Measurements from ENCODE around the gene STK32A.

Gene STK32A

GRCh38 chr5:147430628-147431027 lies 195.8 kb downstream of the STK32A start:
- H3K4me3 ChIP-seq (ENCODE audit: low read depth, low read length): no peak overlapping the region
- in situ Hi-C loops (cut with HindIII; ENCODE audit: low sequenced_read_pairs): no loop called here
- TF ChIP-seq, protein P1, sequence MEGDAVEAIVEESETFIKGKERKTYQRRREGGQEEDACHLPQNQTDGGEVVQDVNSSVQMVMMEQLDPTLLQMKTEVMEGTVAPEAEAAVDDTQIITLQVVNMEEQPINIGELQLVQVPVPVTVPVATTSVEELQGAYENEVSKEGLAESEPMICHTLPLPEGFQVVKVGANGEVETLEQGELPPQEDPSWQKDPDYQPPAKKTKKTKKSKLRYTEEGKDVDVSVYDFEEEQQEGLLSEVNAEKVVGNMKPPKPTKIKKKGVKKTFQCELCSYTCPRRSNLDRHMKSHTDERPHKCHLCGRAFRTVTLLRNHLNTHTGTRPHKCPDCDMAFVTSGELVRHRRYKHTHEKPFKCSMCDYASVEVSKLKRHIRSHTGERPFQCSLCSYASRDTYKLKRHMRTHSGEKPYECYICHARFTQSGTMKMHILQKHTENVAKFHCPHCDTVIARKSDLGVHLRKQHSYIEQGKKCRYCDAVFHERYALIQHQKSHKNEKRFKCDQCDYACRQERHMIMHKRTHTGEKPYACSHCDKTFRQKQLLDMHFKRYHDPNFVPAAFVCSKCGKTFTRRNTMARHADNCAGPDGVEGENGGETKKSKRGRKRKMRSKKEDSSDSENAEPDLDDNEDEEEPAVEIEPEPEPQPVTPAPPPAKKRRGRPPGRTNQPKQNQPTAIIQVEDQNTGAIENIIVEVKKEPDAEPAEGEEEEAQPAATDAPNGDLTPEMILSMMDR (IDR thresholded peaks at IDR 0.05; ENCODE audit: low read depth, low read length, missing control alignments): no peak
- no peak for DNase-seq (ENCODE audit: low read depth)

DNA sequence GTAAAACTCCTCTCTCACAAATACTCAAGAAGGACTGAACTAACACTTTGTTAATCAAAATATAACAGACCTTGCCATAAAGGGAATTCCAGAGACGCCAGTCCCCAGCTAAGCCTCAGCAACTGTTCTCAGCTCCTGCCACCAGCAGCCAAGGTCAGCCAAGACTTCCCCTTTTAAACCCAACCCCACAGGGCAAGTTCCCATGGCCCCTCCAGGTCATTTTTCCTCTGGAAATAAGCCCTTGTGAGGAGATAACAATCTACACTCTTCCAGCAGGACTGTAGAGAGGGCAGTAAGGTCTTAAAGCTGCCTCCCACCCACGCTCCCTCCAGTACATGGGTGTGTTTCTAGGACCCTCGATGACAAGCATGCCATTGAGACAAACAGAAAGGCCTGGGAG lies 196.8 kb downstream of the STK32A start:
- no peak overlapping the region for H3K4me3 ChIP-seq (ENCODE audit: low read depth, low read length)

DNA sequence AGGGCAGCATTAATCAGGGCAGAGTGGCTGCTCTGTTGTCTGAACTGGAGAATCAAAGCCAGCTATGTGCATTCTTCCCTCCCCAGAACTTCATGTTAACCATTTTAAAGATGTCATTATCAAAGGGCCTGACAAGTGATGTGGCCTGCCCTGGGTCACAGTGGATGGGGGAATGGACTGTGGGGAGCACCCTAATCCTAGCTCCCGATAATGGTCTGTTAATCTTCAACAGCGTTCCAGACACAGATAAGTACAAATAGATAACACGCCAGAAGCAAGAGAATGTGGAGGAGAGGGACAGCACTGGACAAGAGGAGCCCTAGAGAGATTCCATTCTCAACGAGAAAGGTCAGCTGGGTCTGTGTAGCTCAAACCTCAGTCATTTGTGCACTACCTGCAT lies 197.5 kb downstream of the STK32A start:
- TF ChIP-seq, protein P1 (IDR thresholded peaks at IDR 0.05; ENCODE audit: low read depth, low read length, missing control alignments): no peak
- in situ Hi-C loops (cut with HindIII; ENCODE audit: low sequenced_read_pairs): no loop called here
- DNase-seq (ENCODE audit: low read depth): no peak
- H3K4me3 ChIP-seq (ENCODE audit: low read depth, low read length): no peak overlapping the region

More for the DNA sequence above, 196.8 kb downstream of the STK32A start:
- in situ Hi-C loops (cut with HindIII; ENCODE audit: low sequenced_read_pairs): no loop called here
- TF ChIP-seq, protein P1 (IDR thresholded peaks at IDR 0.05; ENCODE audit: low read depth, low read length, missing control alignments): no peak
- DNase-seq (ENCODE audit: low read depth): no peak

- in situ Hi-C loops (cut with HindIII; ENCODE audit: low sequenced_read_pairs): no loop called here
- no peak overlapping the region for H3K4me3 ChIP-seq (ENCODE audit: low read depth, low read length)
- TF ChIP-seq, protein P1 (IDR thresholded peaks at IDR 0.05; ENCODE audit: low read depth, low read length, missing control alignments): no peak
- no peak for DNase-seq (ENCODE audit: low read depth)
Measured at GRCh38 chr5:147434049-147434448, 199.2 kb downstream of the STK32A start.

DNA sequence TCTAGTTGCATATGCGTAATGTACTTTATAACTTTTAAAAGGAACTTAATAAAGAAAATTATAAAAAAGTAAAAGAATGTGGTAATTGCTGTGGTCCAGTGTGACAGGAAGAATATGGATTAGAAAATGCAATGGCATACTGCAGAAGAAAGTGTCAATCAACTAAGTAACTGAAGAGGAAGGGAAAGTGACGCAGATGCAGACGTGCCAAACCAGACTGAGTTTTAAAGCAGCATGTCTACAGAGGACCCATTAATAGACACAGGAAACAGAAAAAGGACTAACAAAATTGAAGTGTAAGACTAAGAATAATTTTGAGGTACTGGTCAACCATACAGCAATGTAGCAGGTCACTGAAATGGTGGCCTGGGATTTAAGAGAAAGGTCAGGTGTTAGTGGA lies 201.8 kb downstream of the STK32A start:
- H3K4me3 ChIP-seq (ENCODE audit: low read depth, low read length): no peak overlapping the region
- in situ Hi-C loops (cut with HindIII; ENCODE audit: low sequenced_read_pairs): loop anchor here (5.0 kb wide), 1 partner anchor 49 kb away; no protein-coding TSS in a partner anchor
- no peak for DNase-seq (ENCODE audit: low read depth)
- TF ChIP-seq, protein P1 (IDR thresholded peaks at IDR 0.05; ENCODE audit: low read depth, low read length, missing control alignments): no peak

GRCh38 chr5:147437161-147437596 lies 202.4 kb downstream of the STK32A start:
- H3K4me3 ChIP-seq (ENCODE audit: low read depth, low read length): no peak overlapping the region
- DNase-seq (ENCODE audit: low read depth): peak; percentile 87
- in situ Hi-C loops (cut with HindIII; ENCODE audit: low sequenced_read_pairs): loop anchor here (5.0 kb wide), 1 partner anchor 50 kb away; no protein-coding TSS in a partner anchor
- TF ChIP-seq, protein P1 (IDR thresholded peaks at IDR 0.05; ENCODE audit: low read depth, low read length, missing control alignments): no peak
